ENCODE data around the gene OBSL1.

Gene OBSL1

GRCh38 chr2:219570194-219570923, 980 bp downstream of the OBSL1 start:
- TF ChIP-seq CTCF (IDR thresholded peaks at IDR 0.05; ENCODE audit: low read depth, low read length): no peak
- H3K4me3 ChIP-seq (ENCODE audit: low read depth, low read length): peak overlapping the region; percentile 63

GRCh38 chr2:219569635-219570034, 1.7 kb downstream of the OBSL1 start:
- H3K4me3 ChIP-seq (ENCODE audit: low read depth, low read length): no peak overlapping the region; the same call in 1 of the 2 replicates
- TF ChIP-seq CTCF (IDR thresholded peaks at IDR 0.05; ENCODE audit: low read depth, low read length): no peak

GRCh38 chr2:219569041-219569440, 2.3 kb downstream of the OBSL1 start:
- no peak overlapping the region for H3K4me3 ChIP-seq (ENCODE audit: low read depth, low read length)
- no peak for TF ChIP-seq CTCF (IDR thresholded peaks at IDR 0.05; ENCODE audit: low read depth, low read length)

DNA sequence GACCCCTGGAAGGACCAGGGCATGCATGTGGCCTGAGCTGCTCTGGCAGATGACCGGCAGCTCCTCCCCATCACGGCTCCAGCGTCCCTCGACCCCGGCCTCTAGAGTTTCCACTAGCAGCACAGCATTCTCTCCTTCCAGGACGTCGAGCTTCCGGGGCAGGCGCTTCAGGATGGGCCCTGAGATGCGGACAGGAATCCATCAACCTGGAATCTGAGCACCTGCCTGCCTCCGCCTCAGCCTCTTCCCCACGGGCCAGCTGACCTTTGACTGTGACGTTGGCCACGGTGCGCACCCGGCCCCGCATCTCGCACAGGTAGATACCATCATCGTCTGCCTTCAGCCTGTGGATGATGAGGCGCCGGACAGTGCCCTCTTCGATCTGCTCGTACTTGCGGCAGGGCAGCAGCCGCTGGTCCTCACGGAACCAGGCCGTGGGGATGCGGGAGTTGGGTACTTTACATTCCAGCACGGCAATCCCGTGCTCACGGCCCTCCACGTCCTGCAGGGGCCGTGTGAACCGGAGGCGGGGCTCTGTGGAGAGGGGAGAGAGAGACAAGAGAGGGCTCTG, 3.5 kb downstream of the OBSL1 start:
- no peak overlapping the region for H3K4me3 ChIP-seq (ENCODE audit: low read depth, low read length)
- no peak for TF ChIP-seq CTCF (IDR thresholded peaks at IDR 0.05; ENCODE audit: low read depth, low read length)

GRCh38 chr2:219567131-219567530, 4.2 kb downstream of the OBSL1 start:
- H3K4me3 ChIP-seq (ENCODE audit: low read depth, low read length): no peak overlapping the region
- TF ChIP-seq CTCF (IDR thresholded peaks at IDR 0.05; ENCODE audit: low read depth, low read length): no peak

DNA sequence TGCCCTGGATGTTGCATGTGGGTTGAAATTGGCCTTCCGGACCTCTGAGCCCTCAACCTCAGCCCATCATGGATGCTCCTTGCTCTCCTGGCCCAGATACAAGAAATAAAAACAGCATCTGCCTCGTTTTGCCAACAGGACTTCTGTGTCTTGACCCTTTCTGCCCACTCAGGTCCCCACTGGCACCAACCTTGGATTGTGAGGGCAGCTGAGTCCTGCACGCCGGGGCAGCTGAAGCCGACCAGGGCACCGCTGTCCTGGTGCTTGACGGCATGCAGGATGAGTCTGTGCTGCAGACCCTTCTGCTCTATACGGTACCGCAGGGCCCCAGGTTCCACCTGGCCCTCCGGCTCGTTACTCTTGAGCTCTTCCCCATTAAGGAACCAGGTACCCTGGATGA, 4.7 kb downstream of the OBSL1 start:
- no peak for TF ChIP-seq CTCF (IDR thresholded peaks at IDR 0.05; ENCODE audit: low read depth, low read length)
- no peak overlapping the region for H3K4me3 ChIP-seq (ENCODE audit: low read depth, low read length)

Data from WI38 (cell line).